Measurements from ENCODE around the gene GADD45G.

Gene GADD45G

GRCh38 chr9:89604729-89605464, at the start of gene GADD45G:
TSS of gene GADD45G (plus strand) at chr9:89605012. CDS start at chr9:89605122, 110 bp downstream.
- peak; percentile 92 for DNase-seq (ENCODE audit: low spot score)

DNA sequence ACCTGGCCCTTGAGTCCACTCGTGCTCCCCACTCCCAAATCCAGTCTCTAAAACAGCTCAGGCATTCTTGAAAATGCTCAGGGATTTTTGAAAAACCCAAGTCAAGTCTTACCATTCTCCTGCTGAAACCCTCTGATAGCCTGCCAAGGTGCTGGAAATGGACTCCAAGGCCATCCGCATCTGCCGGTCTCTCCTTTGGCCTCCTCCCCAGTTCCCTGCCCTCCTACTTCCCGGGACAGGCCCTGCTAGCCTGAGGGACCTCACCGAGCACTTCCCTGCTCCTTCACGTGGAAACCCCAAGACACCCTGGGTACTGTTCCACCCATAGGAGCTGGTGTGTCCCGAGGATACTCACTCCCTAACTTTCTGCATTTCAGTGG, 49.8 kb upstream of the GADD45G start:
- no peak for DNase-seq (ENCODE audit: low spot score)

GRCh38 chr9:89555451-89556375, 49.1 kb upstream of the GADD45G start:
- DNase-seq (ENCODE audit: low spot score): no peak

- no peak for DNase-seq (ENCODE audit: low spot score)
Observed at GRCh38 chr9:89558196-89558899, 46.5 kb upstream of the GADD45G start.

DNA sequence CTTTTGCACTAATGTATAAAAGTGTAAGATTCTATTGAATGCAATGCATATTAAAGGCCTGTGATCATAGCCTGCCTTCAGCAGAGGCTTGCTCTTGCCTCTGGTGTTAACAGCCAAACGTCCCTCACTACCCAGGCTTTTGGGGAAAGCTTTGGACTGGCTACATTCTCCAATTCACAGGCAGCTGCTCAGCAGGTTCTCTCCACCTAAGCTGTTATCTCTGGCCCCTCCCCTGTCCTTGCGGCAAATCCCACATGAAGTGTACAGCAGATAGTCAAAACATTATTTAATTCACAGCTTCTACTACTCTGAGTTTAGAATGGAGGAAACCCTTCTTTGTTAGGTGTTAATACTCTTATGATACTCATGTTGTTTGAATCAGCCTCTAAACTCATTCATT, 45.9 kb upstream of the GADD45G start:
- DNase-seq (ENCODE audit: low spot score): no peak

DNA sequence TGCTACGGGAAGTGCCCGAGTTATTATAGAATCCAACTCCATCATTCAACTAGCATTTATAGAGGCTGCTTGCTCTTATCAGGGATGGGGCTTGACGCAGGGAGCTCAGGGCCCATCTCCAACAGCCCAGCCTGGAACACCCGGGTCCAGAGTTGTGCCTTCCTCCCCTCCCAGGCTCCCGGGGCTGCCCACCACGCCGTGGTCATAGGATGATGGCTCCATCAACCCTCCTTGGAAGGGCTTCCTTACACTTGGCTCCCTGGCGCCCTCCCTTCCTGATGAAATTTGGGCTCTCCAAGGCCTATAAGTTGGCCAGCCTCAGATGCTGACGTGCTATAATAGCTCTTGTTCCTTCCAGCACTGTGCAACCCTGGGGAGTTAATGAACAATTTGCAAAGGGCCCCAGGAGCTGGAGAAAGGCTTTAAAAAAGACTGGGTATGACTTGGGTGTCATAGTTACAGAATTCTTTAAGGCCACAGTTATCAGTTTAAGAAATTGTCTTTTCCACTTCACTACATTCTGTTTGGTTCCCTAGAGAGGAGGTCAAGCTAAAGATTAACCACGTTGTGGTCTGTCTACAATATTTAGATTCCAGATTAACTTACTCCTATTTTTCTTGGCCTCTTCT, 42.5 kb upstream of the GADD45G start:
- DNase-seq (ENCODE audit: low spot score): no peak

- DNase-seq (ENCODE audit: low spot score): no peak
Observed at GRCh38 chr9:89563571-89564345, 41.1 kb upstream of the GADD45G start.

GRCh38 chr9:89564346-89564878, 40.4 kb upstream of the GADD45G start:
- no peak for DNase-seq (ENCODE audit: low spot score)

- DNase-seq (ENCODE audit: low spot score): no peak
Observed at GRCh38 chr9:89567649-89568048, 37.2 kb upstream of the GADD45G start.

DNA sequence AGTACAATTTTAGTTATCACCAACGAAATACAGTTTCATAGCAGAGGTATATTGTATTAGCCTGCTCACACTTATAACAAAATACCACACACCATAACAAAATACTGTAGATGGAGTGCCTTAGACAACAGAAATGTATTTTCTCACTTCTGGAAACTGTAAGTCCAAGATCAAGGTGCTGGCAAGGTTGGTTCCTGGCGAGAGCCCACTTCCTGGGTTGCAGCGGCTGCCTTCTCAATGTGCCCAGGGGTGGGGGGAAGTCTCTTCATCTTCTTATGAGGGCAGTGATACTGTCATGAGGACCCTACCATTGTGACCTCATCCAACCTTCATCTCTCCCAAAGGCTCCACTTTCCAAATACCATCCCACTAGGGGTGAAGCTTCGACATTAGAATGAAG, 30.5 kb upstream of the GADD45G start:
- DNase-seq (ENCODE audit: low spot score): no peak

DNA sequence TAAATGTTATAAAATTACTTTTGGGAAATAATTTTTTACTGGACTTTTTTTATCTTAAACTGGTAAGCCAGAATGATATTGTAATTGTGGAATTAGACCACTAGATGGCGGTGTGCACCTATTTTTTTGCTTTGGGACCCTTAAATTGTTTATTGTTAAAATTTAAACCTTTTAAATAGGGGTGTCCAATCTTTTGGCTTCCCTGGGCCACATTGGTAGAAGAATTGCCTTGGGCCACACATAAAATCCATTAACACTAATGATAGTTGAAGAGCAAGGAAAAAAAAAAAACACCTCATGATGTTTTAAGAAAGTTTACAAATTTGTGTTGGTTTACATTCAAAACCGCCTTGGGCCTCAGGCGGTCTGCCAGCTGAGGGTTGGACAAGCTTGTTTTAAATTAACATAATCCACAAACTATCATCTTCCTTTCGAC, 28.4 kb upstream of the GADD45G start:
- no peak for DNase-seq (ENCODE audit: low spot score)

DNA sequence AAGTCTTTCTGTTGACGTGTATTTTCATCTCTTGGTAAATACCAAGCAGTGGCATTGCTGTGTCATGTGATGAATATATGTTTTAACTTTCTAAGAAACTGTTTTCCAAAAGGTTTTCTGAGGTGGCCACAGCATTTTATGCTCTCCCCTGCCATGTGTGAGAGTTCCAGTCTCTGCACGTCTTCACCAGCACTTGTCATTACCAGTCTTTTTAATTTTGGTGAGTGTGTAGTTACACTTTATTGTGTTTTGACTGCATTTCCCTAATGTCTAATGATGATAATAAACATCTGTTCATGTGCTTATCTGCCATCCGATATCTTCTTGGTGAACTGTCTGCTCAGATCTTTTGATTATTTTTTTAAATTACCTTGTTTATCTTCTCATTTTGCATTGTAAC, 27.4 kb upstream of the GADD45G start:
- no peak for DNase-seq (ENCODE audit: low spot score)

DNA sequence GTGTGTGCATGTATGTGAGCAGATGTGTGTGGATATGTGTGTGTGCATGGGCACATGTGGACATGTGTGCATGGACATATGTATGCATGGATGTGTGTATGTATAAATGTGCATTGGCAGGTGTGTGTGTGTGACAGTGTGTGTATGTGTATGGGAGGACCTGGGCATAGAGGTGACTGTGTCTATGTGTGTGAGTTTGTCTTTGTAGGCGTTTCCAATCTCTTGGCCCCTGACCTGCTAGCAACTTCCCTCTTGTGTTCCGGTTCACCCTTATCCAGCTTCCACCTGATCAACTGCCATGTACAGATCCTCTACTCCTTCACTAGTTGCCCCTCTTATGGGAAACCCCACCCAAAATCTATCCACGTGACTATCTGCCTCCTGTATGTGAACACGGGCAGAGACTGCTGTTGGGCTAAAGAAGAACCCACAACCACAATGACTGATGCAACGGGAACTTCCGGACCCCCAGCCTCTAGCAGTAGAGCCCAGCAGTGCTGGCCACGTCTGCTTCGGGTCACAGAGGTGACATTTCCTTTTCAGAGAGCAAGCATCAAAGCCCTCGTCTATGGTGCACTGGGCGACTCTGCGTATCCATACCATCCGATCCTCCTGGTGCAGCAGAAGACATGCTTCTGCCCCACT, 24.9 kb upstream of the GADD45G start:
- DNase-seq (ENCODE audit: low spot score): no peak

DNA sequence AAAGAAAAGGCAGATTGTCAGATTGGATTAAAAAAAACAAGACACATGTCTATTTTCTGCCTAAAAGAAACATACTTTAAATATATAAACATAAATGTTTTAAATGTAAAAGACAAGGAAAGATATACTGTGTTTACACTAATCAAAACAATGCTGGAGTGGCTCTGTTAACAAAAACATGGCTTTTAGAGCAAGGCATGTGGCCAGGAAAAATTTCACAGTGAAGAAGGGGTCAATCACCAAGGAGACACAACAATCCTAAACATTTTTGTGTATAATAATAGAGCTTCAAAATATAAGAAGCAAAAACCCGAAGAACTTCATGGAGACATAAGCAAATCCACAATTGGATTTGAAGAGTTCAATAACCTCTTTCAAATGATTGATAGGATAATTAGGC, 18.5 kb upstream of the GADD45G start:
- no peak for DNase-seq (ENCODE audit: low spot score)

DNA sequence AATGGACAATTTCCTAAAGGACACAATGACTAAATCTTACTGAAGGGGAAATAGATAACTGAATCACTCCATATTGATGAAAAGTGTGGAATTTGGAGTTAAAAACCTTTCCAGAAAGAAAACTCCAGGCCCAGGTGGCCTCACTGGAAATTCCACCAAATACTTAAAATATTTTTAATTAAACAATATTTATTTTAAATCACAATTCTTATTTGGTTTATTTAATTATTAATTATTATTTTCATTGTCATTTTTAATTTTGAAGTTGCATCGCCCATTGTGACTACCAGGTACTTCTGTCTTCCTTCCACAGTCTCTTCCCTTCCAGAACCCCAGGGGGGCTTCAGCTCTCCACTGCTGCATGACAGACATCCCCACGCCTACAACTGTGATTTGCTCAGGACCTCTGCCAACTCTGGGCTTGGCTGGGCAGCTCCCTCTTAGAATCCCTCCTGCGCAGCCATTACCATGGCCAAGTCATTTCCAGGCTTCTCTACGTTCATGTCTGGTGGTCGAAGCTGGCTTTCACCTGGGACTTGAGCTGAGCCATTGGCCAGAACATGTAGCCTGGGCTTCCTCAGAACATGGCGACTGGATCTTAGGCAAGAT, 16.4 kb upstream of the GADD45G start:
- DNase-seq (ENCODE audit: low spot score): no peak

DNA sequence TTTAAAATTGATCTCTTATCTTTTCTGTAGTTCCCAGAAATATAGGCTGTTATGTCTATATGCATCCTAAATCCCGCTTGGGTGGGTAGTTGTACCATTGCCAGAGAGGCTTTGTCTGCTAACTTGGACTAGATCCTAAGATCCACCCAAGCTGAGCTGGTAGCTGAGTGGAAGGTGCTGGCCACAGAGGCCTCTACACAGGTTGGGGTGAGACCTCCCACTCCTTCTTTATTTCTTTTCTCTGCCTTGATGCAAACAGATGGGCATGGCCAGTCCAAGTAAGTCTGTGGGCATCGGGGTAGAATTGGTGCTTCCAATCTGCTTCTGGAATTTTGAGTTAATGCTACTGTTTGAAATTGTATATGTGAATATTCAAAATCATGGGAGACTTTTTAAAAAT, 14.4 kb upstream of the GADD45G start:
- DNase-seq (ENCODE audit: low spot score): no peak

DNA sequence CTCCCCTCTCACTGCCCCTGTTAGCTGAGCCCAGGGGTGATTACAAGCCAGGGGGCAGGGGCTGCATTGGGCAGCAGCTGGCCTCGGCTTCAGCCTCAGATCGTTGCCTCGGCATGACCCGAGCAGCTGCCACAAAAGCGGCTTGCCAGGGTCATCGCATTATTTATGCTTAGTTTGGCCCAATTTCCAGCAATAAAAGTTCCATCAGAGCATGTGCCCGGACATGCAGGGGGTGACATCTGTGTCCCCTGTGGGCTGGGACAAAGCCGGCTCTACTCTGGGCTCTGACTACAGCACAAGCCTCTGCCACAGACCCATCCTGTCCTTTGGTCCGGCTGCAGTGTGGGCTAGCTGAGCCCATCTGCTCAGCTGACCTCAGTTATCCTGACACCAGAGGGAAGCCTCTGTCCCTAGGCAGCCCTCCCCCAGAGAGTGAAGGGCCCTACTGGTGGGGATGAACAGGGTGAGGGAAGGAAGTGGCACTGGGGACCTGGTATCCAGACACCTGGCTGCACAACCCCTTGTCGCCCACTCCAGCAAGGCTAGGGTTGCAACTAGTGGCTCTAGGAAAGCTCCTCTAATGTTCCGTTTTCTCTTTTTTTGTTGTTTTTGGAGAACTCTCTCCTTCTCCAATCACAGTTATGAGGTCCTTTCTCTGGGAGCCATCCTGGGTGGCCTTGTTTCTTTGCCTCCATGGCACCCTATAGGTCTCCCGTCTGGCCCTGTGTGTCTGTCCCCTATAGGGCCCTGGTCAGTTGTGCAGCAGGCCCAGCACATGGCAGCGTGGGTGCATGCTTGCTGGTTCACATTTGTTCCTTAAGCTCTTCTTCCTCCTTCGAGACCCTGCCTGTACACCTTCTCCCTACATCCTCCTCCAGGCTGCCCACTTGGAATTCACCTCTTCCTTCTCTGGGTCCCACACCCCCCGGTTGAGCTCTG, 13.3 kb upstream of the GADD45G start:
- no peak for DNase-seq (ENCODE audit: low spot score)

DNA sequence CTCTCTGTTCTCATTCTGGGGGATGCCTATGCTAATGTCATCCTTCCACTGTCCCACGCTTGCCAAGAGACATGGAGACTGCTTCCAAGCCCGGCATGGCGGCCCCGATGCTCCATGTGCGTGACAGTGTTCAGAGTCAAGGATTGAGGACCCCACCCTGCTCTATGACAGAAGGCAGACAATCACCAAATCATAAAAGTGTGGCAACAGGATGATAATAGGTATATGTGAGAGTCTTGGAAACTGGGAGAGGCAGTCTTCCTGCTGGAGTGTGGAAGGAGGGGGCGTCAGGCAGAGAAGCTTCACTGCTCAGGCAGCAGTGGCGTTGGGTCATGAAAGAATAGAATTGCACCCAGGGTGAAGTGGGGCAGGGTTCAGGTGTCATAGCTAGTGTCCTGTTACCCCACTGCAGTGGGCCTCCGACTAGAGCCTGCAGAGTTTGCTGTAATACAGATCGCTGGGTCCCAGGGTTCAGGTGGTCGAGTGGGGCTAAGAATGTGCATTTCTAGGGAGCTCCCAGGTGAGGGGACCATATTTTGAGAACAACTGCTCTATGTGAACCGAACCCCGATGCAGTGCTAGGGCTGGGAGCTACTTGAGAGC, 12.5 kb upstream of the GADD45G start:
- DNase-seq (ENCODE audit: low spot score): no peak

Data from left forelimb (tissue), 1 donor.